GM10248 (cell line): Measurements from ENCODE around the gene GAB3.
A peak's percentile ranks its signal among the peaks of the same experiment; 100 is the strongest.

Experiments used
- CTCF ChIA-PET: fragments of 300-600 bp; sonication (Branson Sonifier 250); formaldehyde crosslinking; extraction: SDS; loops from one replicate; lab custom pipeline; 2021; ENCODE audit warnings: antibody characterized with exemption; lab: Yijun Ruan, JAX
- POLR2A ChIA-PET: fragments of 350-650 bp; sonication (Branson Sonifier 250); formaldehyde crosslinking; extraction: SDS; loops from one replicate; lab custom pipeline; 2020; ENCODE audit warnings: antibody characterized with exemption; lab: Yijun Ruan, JAX
- DNase-seq: peaks from one replicate; pipeline ENCODE4 v3.0.0; 2012; ENCODE audit errors: extremely low spot score
- TF ChIP-seq, protein P1 (sequence below): IDR thresholded peaks from 2 replicates; pipeline ENCODE4 v1.5.1; 2012; ENCODE audit warnings: mild to moderate bottlenecking, low read depth; ENCODE audit errors: extremely low read depth, missing control alignments, control extremely low read depth

Gene GAB3, protein sequence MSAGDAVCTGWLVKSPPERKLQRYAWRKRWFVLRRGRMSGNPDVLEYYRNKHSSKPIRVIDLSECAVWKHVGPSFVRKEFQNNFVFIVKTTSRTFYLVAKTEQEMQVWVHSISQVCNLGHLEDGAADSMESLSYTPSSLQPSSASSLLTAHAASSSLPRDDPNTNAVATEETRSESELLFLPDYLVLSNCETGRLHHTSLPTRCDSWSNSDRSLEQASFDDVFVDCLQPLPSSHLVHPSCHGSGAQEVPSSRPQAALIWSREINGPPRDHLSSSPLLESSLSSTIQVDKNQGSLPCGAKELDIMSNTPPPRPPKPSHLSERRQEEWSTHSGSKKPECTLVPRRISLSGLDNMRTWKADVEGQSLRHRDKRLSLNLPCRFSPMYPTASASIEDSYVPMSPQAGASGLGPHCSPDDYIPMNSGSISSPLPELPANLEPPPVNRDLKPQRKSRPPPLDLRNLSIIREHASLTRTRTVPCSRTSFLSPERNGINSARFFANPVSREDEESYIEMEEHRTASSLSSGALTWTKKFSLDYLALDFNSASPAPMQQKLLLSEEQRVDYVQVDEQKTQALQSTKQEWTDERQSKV

DNA sequence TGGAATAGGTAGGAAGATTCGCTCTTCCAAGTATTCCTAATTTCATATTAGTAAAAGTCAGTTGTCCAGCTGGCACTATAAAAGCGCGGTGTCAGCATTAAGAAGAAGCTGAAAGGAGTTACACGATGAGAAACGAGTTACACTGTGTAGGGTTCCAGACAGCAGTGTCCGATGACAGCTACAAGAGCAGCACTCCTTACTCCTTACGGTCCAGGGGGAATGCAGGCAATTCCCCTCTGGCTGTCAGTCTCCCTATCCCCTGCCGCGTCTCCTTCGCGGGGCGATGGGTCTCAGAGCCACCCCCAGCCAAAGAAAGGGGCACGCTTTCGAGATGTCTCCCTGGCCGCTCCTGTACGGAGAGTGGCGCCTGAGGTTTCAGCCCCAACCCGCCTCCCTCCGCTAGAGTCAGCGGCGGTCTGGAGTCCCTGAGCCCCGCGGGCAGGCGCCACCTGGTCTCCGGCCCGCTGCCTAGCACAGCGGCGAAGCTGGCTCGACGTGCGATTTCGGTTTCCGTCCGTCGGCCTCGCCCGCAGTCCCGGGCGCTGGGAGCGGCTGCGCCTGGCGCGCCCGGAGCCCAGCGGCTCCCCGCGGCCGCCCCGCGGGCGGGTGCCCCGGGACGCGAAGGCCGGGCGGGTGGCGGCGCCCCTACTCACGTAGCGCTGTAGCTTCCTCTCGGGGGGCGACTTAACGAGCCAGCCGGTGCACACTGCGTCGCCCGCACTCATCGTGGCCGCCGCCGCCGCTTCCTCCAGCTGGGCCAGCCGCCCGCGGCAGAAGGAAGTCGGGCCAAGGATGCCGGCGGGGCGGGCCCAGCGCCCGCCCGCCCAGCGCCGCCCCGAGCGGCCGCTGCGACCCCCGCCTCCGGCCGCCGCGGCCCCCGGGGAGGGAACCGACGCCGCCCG is at the start of gene GAB3:
TSS of gene GAB3 (minus strand) at position 777 of the 902 bp plus-strand sequence. CDS start at position 725, 52 bp downstream.
- DNase-seq = peak; percentile 32
- ChIA-PET CTCF (interaction anchor here (0.9 to 4.4 kb wide), 9 partner anchors 12 to 148 kb away, joined by 3 to 25 read pairs (median 11); partner anchors contain the start of gene DKC1), POLR2A (no interaction called here)
- TF ChIP-seq, protein P1, sequence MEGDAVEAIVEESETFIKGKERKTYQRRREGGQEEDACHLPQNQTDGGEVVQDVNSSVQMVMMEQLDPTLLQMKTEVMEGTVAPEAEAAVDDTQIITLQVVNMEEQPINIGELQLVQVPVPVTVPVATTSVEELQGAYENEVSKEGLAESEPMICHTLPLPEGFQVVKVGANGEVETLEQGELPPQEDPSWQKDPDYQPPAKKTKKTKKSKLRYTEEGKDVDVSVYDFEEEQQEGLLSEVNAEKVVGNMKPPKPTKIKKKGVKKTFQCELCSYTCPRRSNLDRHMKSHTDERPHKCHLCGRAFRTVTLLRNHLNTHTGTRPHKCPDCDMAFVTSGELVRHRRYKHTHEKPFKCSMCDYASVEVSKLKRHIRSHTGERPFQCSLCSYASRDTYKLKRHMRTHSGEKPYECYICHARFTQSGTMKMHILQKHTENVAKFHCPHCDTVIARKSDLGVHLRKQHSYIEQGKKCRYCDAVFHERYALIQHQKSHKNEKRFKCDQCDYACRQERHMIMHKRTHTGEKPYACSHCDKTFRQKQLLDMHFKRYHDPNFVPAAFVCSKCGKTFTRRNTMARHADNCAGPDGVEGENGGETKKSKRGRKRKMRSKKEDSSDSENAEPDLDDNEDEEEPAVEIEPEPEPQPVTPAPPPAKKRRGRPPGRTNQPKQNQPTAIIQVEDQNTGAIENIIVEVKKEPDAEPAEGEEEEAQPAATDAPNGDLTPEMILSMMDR = no peak

DNA sequence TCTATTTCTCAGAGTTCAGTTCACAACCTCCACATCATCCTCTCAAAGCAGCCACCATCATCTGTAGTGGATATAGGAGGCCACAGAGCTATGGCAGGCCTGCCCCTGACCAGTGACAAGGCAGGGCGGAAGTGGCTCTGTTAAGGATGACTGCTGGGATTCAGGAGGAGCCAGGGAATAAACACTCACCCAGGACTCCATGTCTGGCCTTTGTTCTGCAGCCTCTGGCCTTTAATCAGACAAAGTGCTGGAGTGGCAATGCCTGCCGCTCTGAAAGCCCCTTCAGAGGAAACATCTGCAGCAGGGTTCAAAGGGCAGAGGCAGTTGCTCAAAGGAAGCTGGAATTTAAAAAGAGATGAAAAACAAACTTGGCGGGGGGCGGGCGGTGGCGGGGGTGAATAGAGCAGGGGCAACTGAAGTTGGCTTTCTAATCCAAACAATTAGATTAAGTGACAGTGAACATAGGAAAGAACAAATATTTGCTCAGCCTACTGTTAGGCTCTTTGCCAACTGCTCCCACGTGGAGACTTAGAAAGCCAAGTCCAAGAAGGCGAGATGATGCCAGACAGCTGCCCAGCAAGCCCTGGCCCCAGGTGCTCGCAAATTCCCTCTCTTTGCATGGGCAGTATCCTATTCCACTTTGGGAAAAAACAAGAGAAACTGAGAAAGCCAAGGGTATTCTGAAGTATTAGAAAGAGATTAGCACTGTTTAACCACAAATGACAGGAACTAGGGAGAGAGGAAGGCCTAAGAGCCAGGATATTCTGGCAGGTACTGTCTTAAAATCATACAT is 48.9 kb upstream of the GAB3 start:
- DNase-seq = no peak
- CTCF ChIA-PET = no interaction called here
- TF ChIP-seq, protein P1 = no peak
- POLR2A ChIA-PET = no interaction called here

DNA sequence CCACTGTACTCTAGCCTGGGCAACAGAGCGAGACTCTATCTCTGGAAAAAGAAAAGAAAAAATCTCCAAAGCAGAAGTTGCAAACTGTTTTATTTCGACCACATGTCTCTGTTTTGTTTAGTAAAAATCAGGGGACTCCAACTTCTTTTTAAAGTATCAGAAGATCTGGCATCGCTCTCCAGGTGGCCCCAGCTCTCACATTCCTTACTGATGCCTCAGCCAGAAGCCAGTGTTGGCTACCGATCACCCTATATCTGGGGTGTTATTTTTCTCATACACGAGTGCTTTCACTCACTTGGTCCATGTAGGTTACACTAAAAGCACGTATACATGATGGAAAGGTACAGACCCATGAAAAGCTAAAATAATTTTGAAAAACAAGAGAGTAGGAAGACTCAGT is 46.1 kb upstream of the GAB3 start:
- POLR2A ChIA-PET = no interaction called here
- CTCF ChIA-PET = interaction anchor here (1.3 to 1.4 kb wide), 2 partner anchors 47 to 48 kb away, joined by 3 to 5 read pairs; no protein-coding TSS in a partner anchor
- DNase-seq = no peak
- TF ChIP-seq, protein P1 = no peak

DNA sequence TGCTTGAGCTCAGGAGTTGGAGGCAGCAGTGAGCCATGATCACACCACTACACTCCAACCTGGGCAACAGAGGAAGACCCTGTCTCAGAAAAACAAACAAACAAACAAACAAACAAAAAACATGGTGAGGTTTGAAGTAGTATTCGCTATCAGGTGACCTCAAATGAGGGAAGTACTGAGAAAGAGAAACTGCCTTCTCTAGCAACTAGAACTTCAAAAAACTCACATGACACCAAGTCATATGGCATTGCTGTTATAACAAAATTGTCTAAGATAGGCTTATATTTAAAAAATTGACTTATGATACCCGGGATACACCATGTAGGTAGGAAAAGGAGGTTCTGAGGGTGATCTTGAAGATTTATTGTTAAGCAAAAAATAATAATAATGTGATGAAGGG is 44.1 kb upstream of the GAB3 start:
- TF ChIP-seq, protein P1 = no peak
- ChIA-PET POLR2A (no interaction called here), CTCF (no interaction called here)
- no peak for DNase-seq

DNA sequence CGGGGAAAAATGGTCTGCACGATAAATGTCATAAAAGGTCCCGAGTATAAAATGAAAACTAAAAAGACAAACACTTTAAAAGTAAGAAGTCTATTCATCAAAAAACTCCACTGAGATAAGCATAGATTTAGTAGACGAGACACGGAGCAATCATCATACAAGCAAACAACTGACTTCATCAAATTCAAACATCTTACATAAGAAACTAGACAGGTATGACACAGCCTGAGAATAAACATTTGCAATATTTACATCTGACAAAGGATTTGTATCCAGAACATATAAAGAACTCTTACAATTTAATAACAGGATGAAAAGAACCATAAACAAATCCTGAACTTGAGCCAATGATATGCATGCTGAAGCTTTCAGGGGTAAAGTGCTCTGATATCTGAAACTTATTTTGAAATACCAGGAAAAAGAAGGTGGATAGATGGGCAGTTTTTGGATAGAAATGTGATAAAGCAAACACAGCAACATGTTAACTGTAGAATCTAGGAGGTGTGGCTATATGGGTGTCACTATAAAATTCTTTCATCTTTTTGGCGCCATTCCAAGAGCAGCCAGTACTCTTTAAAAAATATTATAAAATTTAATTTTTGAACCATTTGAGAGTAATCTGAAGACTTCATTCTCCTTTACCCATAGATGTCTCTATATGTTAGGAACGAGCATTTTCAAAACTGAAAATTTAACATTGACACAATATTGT is 42.4 kb upstream of the GAB3 start:
- ChIA-PET CTCF (no interaction called here), POLR2A (no interaction called here)
- no peak for DNase-seq
- TF ChIP-seq, protein P1 = no peak
